ENCODE data around the gene CXCR4.

The CXCR4 gene

DNA sequence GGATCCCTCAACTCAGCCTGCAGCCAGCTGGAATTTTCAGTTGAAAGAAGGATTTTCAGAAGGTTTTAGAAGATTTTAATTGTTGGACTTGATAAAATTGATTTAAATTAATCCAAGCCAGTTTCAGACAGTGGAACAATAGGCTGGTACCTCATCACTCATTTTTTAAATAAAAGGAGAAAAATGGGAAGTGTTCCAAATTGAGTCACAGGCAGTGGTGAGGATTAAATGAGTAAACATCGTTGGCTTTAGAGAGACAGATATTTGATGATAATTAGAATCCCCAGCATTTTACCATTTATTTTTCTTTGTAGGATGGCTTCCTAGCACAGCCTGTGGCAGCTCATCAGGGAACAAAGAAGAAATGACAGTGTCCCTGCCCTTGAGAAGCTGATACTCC lies 7.4 kb downstream of the CXCR4 start:
- no peak overlapping the region for H3K4me3 ChIP-seq (ENCODE audit: low read depth, low read length)
- no peak for DNase-seq (ENCODE audit: low read depth)
- TF ChIP-seq, protein P1, sequence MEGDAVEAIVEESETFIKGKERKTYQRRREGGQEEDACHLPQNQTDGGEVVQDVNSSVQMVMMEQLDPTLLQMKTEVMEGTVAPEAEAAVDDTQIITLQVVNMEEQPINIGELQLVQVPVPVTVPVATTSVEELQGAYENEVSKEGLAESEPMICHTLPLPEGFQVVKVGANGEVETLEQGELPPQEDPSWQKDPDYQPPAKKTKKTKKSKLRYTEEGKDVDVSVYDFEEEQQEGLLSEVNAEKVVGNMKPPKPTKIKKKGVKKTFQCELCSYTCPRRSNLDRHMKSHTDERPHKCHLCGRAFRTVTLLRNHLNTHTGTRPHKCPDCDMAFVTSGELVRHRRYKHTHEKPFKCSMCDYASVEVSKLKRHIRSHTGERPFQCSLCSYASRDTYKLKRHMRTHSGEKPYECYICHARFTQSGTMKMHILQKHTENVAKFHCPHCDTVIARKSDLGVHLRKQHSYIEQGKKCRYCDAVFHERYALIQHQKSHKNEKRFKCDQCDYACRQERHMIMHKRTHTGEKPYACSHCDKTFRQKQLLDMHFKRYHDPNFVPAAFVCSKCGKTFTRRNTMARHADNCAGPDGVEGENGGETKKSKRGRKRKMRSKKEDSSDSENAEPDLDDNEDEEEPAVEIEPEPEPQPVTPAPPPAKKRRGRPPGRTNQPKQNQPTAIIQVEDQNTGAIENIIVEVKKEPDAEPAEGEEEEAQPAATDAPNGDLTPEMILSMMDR (IDR thresholded peaks at IDR 0.05; ENCODE audit: insufficient read depth, low read depth, low read length, missing control alignments): no peak

DNA sequence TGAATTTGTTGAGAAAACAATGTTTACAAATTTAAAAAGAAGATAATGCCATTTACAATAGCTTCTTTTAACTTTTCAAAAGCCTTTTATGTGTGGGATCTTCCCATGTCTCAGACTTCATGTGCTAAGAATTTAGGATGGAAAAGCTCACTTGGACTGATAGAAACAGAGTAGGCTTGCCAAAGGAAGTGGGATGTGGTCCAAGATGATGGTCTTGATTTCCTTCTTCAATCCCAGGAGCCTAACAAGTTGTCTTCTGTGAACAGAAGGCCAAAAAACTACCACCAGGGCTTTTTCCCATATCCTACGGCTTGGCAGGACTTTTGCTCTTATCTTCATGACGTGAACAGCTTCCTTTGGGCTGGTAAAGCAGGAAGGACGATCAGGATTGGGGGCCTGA lies 9.5 kb downstream of the CXCR4 start:
- no peak for DNase-seq (ENCODE audit: low read depth)
- H3K4me3 ChIP-seq (ENCODE audit: low read depth, low read length): no peak overlapping the region
- TF ChIP-seq, protein P1 (IDR thresholded peaks at IDR 0.05; ENCODE audit: insufficient read depth, low read depth, low read length, missing control alignments): no peak

- peak; percentile 64 for DNase-seq (ENCODE audit: low read depth)
- no peak overlapping the region for H3K4me3 ChIP-seq (ENCODE audit: low read depth, low read length)
- TF ChIP-seq, protein P1 (IDR thresholded peaks at IDR 0.05; ENCODE audit: insufficient read depth, low read depth, low read length, missing control alignments): no peak
Observed at GRCh38 chr2:136107051-136108033, 10.6 kb downstream of the CXCR4 start.

DNA sequence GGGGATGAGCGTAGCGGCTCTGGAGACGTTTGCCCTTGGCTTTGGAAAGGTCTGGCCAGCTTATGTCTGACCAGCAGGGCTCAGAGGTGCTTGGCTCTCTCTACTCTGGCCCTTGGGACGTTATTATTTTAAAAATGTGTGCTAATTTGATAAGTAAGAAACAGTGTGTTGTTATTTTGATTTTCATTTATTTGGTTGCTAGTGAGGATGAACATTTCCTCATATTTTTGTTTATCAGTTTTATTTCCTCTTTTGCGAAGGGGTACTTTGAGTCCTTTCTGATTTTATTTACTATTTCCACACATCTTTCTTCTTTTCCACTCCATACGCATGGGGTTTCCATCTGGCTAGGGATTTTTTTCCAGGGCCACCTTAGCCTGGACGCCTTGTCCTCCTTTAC lies 11.4 kb downstream of the CXCR4 start:
- no peak for DNase-seq (ENCODE audit: low read depth)
- no peak overlapping the region for H3K4me3 ChIP-seq (ENCODE audit: low read depth, low read length)
- TF ChIP-seq, protein P1 (IDR thresholded peaks at IDR 0.05; ENCODE audit: insufficient read depth, low read depth, low read length, missing control alignments): no peak

- DNase-seq (ENCODE audit: low read depth): no peak
- TF ChIP-seq, protein P1 (IDR thresholded peaks at IDR 0.05; ENCODE audit: insufficient read depth, low read depth, low read length, missing control alignments): no peak
- H3K4me3 ChIP-seq (ENCODE audit: low read depth, low read length): no peak overlapping the region
Observed at GRCh38 chr2:136104977-136105376, 13.0 kb downstream of the CXCR4 start.

- TF ChIP-seq, protein P1 (IDR thresholded peaks at IDR 0.05; ENCODE audit: insufficient read depth, low read depth, low read length, missing control alignments): no peak
- H3K4me3 ChIP-seq (ENCODE audit: low read depth, low read length): no peak overlapping the region
- DNase-seq (ENCODE audit: low read depth): peak; percentile 26
Observed at GRCh38 chr2:136101042-136101441, 16.9 kb downstream of the CXCR4 start.
